SKM-1 treated with dmso at 0.1 percent for 144 hours (cell line): ENCODE measurements around the gene PRAMEF17.
"Not testable (repeated sequence)": the region's sequence is repeated elsewhere in the genome, so short reads cannot be mapped to it uniquely, and the experiment has no call there.

Experiments
- DNase-seq: peaks from one replicate; lab custom pipeline; 2025; ENCODE audit not compliant: unreplicated experiment; lab: John Stamatoyannopoulos, UW

PRAMEF17 gene, protein sequence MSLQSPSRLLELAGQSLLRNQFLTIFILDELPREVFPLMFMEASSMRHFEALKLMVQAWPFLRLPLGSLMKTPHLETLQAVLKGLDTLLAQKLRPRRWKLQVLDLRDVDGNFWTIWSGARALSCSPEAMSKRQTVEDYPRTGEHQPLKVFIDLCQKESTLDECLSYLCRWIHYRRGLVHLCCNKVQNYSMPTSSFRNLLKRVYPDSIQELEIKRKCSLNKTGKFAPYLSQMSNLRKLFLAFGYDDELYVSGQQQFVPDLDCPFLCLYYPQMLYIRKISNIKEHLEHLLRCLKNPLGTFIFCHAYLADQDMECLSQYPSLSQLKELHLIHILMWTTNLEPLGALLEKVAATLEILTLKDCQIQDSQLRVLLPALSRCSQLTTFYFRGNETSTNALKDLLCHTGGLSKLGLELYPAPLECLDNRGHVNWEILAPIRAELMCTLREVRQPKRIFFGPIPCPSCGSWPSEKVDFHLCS

DNA sequence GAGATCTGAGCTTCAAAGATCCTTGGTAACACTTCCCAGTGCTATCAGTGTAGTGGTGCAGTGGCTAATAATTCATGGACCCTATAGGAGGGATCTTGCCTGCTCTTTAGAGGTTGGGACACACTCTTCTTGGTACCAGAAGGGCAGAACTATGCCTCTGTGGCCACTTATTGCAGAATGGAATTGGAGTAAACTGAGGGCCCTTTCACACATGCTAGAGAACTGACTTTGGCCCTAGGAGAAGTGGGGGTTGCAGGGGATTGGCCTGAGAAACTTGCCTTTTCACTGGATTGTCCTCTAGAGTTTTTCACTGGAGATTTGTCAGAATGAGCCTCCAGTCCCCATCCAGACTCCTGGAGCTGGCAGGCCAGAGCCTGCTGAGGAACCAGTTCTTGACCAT, at the start of gene PRAMEF17:
Gene PRAMEF17, plus strand, starts transcription at position 301 of the 400 bp plus-strand sequence. Its CDS starts 26 bp downstream, at position 327.
- DNase-seq: not testable (repeated sequence)

DNA sequence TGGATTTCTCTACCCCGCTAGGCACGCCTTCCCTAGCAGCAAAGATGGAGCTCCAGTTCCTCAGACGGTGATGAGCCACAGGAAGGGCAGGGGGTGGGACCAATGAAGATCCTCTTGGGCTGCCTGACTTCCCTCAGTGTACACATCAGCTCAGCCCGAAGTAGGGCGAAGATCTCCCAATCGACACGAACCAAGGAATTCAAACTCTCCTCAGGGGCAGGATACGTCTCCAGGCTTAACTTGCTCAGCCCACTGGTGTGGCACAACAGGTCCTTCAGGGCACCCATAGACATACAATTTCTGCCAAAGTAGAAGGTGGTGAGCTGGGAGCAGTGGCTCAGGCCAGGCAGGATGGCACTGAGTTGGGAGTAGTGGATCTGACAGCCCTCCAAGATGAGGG, 46.9 kb upstream of the PRAMEF17 start:
- not testable (repeated sequence) for DNase-seq

DNA sequence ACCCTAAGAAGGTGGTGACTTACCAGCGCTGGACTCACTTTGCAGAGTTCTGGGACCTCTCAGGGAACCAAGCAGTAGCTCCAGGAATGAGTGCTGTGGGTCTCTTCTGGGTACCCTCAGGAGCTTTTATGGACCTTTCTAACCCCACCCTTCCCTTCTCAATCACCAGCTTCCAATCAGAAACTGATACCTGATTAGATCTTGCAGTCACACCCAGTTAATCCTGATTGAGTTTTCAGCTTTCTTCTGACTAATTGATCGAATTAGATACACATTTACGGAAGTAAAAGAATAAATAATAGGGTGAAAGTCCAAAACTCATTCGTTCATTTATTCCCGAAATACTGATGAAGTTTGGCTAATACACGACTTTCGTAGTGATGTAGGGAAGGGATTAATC, 42.4 kb upstream of the PRAMEF17 start, which contains the start of gene PRAMEF14:
Gene PRAMEF14, minus strand, starts transcription at position 101 of the 400 bp plus-strand sequence. CDS start 1,820 bp downstream, outside the sequence.
- DNase-seq: not testable (repeated sequence)

DNA sequence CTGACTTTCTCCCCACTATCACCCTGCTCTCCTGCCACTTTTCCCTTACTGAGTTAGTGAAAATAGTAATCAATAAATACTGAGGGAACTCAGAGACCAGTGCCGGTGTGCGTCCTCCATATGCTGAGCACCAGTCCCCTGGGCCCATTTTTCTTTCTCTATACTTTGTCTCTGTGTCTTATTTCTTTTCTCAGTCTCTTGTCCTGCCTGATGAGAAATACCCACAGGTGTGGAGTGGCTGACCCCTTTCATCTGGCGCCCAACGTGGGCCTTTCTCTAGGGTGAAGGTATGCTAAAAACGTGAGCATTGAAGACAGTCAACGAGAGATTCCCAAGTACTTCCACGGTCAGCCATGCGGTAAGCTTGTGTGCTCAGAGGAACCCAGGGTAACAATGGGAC, 36.0 kb upstream of the PRAMEF17 start:
- DNase-seq: not testable (repeated sequence)

DNA sequence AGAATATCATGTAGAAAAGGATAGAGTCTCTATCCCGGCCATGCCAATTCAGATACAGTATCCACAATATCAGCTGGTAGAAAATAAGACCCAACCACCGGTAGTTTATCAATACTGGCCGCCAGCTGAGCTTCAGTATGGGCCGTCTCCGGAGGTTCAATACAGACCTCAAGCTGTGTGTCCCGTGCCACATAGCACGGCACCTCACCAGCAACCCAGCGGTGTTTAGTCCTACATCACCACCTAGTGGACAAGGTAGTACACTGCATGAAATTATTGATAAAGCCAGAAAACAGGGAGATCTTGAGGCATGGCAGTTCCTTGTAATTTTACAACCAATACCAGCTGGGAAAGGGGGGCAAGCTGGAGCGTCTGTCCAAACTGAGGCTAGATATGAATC, 35.0 kb upstream of the PRAMEF17 start:
- not testable (repeated sequence) for DNase-seq

DNA sequence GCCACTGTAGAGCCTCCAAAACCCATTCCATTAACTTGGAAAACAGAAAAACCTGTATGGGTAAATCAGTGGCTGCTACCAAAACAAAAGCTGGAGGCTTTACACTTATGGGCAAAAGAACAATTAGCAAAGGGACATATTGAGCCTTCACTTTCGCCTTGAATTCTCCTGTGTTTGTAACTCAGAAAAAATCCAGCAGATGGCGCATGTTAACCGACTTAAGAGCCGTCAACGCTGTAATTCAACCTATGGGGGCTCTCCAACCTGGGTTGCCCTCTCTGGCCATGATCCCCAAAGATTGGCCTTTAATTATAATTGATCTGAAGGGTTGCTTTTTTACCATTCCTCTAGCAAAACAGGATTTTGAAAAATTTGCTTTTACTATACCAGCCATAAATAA, 32.7 kb upstream of the PRAMEF17 start:
- not testable (repeated sequence) for DNase-seq

DNA sequence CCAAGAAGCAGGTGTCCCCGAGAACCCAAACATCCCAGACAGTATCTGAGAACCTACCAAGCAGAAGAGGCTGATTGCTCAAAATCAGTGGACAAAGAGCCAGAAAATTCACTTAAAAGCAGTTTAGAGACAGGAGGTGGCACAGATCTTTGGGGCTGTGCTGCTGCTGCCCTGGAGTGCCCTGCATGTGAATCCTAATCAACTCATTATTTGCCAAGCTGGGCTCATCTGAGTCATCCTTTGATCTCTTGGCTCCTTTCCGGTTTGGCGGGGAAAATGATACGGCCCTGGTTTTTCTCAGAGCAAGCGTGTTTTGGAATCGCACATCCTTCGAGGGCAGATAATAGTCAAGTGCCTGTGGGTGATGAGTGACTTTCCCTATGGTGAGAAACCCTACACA, 27.1 kb upstream of the PRAMEF17 start:
- DNase-seq: not testable (repeated sequence)

DNA sequence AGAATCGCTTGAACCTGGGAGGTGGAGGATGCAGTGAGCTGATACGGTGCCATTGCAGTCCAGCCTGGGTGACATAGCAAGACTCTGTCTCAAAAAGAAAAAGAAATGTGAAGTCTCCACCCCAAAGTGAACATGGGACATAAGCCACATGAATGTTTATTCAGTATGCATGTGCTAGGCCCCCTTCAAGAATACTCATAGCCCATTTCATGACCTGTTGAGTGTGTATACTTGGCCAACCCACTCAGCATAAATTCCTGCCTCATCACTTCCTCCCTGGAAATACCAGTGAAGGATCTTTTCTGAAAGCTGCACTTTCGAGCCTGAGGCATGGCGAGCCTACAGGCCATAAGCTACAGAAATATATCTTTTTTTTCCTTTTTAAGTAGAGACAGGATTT, 24.5 kb upstream of the PRAMEF17 start:
- DNase-seq: not testable (repeated sequence)

DNA sequence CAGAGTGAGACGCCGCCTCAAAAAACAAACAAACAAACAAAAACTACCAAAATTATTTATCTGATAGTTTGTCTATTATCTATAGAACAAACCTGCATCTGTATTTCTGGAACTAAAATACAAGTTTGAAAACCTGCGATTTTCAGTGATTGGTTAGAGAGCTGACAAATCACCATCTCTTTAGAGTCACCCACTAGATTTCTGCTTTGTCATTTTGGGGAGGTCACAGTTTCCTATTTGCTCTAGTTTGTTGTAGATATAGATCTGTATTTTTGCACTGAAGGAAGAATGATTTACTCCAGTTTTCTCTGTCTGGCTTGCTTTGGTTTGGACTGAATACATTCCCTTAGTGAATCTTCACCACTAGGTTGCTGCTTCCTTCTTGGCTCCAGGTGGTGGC, 22.9 kb upstream of the PRAMEF17 start:
- not testable (repeated sequence) for DNase-seq

DNA sequence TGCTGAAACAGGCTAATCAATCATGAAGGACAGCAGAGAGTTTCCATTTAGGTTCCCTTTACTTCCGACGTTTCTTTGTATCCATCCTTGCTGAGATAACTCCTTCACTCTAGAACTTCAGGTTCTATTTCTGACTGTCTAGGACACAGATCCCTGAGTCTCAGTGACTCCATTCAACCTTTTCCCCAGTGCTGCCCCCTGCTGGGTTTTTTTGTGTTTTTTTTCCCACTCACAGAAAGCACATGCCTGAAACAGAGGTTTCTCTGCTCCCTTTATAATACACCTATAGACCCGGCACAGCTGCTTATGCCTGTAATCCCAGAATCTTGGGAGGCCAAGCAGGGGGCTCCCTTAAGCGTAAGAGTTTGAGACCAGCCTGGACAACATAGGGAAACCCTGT, 20.9 kb upstream of the PRAMEF17 start:
- not testable (repeated sequence) for DNase-seq

DNA sequence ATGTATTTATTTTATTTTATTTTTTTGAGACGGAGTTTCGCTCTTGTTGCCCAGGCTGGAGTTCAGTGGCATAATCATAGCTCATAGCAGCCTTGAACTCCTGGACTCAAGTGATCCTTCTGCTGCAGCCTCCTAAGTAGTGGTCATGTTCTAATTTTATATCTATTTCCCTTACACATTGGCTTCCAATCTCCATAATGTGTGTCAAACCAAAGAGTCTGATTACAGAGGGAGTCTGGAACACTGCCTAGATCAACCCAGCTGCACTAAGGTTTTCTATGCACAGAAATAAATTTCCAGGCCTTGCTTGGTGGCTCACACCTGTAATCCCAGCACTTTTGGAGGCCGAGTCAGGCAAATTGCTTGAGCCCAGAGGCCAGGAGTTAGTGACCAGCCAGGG, 10.4 kb upstream of the PRAMEF17 start:
- not testable (repeated sequence) for DNase-seq

DNA sequence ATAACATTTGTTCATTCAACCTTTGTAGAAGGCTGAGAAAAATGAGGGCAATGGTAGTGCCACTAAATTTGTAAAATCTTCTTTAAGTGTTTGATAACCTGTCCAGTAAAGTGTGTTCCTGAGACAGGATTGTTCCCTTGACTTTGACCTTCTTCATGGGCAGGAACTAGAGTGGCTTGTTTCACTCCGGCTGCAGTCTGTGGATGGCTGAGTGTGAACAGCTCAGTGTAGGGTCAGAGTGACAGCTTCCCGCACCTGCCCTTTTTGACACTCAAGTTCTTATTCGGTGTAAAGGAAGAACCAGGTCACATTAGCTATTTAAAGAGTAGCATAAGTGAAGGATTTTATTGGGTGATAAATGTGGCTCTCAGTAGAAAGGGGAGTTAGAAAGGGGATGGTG, 9.1 kb upstream of the PRAMEF17 start:
- DNase-seq: not testable (repeated sequence)

DNA sequence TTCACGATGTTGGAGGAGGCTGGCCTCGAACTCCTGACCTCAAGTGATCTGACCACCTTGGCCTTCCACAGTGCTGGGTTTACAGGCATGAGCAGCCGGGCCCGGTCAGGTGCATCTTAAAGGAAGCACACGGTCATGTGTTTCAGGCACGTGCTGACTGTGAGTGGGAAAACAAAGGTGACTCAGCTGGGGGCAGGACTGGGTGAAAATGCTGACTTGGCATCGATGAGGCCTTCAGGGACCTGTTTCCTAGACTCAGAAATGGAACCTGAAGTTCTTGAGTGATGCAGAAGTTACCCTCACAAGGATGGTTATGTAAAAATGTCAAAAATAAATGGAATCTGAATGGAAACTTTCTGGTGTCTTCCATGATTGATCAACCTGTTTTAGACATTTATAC, 3.6 kb downstream of the PRAMEF17 start:
- not testable (repeated sequence) for DNase-seq

DNA sequence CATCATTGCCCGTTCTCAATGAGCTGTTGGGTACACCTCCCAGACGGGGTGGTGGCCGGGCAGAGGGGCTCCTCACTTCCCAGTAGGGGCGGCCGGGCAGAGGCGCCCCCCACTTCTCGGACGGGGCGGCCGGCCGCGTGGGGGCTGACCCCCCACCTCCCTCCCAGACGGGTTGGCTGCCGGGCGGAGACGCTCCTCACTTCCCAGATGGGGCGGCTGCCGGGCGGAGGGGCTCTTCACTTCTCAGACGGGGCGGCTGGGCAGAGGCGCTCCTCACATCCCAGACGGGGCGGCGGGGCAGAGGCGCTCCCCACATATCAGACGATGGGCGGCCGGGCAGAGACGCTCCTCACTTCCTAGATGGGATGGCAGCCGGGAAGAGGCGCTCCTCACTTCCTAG, 5.3 kb downstream of the PRAMEF17 start:
- DNase-seq: not testable (repeated sequence)

DNA sequence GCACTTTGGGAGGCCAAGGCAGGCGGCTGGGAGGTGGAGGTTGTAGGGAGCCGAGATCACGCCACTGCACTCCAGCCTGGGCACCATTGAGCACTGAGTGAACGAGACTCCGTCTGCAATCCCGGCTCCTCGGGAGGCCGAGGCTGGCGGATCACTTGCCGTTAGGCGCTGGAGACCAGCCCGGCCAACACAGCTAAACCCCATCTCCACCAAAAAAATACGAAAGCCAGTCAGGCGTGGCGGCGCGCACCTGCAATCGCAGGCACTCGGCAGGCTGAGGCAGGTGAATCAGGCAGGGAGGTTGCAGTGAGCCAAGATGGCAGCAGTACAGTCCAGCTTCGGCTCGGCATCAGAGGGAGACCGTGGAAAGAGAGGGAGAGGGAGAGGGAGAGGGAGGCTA, 5.9 kb downstream of the PRAMEF17 start:
- not testable (repeated sequence) for DNase-seq

DNA sequence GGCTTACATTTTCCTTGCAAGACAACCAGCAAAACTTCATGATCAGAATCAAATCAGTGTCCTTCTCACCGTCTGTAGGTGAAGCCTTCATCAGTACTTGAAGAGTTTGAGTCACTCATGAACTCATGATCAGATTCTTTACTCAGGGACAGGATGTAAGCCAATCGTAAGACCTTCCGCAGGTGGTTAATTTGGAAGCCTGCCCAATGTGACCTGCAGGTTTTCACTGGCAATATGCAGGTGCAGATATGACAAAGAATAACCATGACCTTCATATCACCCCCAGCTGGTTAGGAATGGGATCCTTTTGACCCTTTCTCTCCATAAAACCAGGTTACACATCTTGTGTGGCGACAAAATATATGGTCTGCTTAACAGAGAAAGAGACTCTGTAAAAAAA, 18.4 kb downstream of the PRAMEF17 start:
- DNase-seq: no peak

DNA sequence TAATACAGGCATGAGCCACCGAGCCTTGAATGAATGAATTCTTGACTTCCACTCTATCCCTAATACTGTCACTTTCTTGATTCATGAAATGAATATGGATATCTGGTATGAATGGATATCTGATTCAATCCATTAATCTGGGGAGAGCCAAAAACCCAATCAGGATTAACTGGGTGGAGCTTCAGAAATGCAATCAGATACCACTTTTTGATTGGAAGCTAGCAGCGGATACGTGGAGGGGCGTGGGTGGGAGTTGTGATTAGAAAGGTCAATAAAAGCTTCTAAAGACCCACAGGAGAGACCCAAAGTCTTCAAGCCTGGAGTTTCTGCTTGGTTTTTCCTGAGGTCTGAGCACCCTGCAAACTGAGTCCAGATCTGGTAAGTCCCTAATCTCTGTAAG, 20.7 kb downstream of the PRAMEF17 start, which contains the start of gene PRAMEF20:
Gene PRAMEF20, plus strand, starts transcription at position 301 of the 400 bp plus-strand sequence. CDS start 5,905 bp downstream, outside the sequence.
- DNase-seq: not testable (repeated sequence)

DNA sequence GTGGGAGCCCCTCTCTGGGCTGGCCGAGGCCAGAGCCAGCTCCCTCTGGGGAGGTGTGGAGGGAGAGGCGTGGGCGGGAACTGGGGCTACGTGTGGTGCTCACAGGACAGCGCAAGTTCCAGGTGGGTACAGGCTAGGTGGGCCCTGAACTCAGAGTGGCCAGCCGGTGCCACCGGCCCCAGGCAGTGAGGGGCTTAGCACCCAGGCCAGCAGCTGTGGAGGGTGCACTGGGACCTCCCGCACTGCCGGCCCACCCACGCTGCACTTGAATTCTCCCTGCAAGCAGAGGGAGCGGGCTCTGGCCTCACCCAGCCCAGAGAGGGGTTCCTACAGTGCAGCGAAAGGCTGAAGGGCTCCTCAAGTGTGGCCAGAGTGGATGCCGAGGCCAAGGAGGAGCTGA, 41.1 kb downstream of the PRAMEF17 start:
- no peak for DNase-seq

DNA sequence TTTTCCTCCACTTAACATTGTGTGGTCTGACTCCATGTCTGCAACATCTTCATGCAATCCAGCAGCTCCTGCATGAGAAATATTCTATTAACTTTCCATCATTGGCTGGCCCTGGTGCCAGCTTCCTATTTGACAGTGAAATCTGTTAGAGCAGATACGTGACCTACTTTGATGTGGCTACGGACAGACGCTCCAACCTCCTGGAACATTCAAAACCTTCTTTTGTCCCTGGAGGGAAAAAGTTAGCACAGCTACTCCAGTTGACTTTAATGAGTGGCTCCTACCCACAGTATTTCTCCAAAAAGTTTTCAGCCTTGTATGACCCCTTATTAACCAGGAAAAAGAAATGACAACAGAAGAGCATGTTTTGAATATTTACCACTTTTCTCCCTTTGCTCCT, 42.8 kb downstream of the PRAMEF17 start:
- DNase-seq: no peak

DNA sequence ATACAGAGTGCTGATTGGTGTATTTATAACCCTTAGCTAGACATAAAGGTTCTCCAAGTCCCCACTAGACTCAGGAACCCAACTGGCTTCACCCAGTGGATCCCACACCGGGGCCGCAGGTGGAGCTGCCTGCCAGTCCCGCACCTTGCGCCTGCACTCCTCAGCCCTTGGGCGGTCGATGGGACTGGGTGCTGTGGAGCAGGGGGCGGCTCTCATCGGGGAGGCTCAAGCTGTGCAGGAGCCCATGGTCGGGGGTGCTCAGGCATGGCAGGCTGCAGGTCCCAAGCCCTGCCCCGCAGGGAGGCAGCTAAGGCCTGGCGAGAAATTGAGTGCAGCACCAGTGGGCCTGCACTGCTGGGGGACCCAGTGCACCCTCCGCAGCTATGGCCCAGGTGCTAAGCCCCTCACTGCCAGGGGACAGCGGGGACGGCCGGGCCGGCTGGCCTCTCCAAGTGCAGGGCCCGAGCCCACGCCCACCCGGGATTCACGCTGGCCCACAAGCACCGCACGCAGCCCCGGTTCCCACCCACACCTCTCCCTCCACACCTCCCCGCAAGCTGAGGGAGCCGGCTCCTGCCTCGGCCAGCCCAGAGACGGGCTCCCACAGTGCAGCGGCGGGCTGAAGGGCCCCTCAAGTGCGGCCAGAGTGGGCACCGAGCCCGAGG, 44.4 kb downstream of the PRAMEF17 start:
- not testable (repeated sequence) for DNase-seq

DNA sequence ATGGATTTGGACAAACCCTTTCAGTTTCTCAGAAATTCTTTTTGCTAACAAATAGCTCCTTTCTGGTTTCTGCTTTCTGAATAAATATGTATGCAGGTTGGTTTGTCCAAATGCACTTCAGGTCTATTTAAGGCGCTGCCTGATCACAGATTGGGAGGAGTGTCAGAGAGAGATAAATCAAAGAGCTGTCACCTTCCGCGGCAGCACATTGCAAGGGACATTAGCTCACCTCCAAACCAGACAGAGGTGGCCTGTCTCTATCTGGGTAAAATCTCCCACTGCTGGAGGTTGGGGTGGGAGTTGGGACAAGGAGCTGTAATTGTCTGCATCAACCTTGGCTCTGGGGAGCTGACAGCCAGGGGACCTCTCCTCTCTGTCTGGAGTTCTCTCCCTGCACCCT, 46.0 kb downstream of the PRAMEF17 start:
- no peak for DNase-seq
